ENCODE measurements around the gene ANAPC15. TPM values are rescaled to one million over a fixed set of nuclear protein-coding genes. Genes with fewer than 3 reads are reported as not detected.
A peak's percentile ranks its signal among the peaks of the same experiment; 100 is the strongest.

ANAPC15 gene
- total and polyA plus RNA-seq, 9 of the 15 experiments (the other 6 are each of a cell fraction or from before 2014, with no cell fraction given), result 53.0 to 254 (median 75.7) TPM

GRCh38 chr11:72069787-72070251 lies 42.7 kb downstream of the ANAPC15 start (continued):
- TF ChIP-seq ZNF512 (tag; IDR thresholded peaks at IDR 0.05) (no peak), ZNF707 (CRISPR knock-in tag; conservative IDR thresholded peaks at IDR 0.05) (no peak), POLR2H (tag; IDR thresholded peaks at IDR 0.05; ENCODE audit: low read depth) (no peak), CBFA2T2 (conservative IDR thresholded peaks at IDR 0.05) (no peak), LCOR (CRISPR knock-in tag; IDR thresholded peaks at IDR 0.05) (no peak), HMGXB4 (CRISPR knock-in tag; IDR thresholded peaks at IDR 0.05) (no peak), DMBX1 (CRISPR knock-in tag; IDR thresholded peaks at IDR 0.05; ENCODE audit: borderline replicate concordance) (peak; percentile 45; the same call in 1 of the 2 replicates), JUNB (CRISPR knock-in tag; conservative IDR thresholded peaks at IDR 0.05) (no peak), BRF2 (IDR thresholded peaks at IDR 0.05; ENCODE audit: borderline replicate concordance, insufficient read depth, insufficient read length) (no peak), TFAM (CRISPR knock-in tag; conservative IDR thresholded peaks at IDR 0.05) (no peak), ESRRB (CRISPR knock-in tag; IDR thresholded peaks at IDR 0.05; ENCODE audit: borderline replicate concordance) (no peak), ZNF274 (IDR thresholded peaks at IDR 0.05; ENCODE audit: borderline replicate concordance, low read depth, low read length) (no peak), SIN3A (IDR thresholded peaks at IDR 0.05; ENCODE audit: borderline replicate concordance in 2 of 2, control insufficient read depth in 1 of 2, low read depth in 2 of 2, low read length in 2 of 2) (no peak), U2AF1 (optimal IDR thresholded peaks at IDR 0.05; ENCODE audit: low read depth, low read length) (no peak), ELK1 (CRISPR knock-in tag; IDR thresholded peaks at IDR 0.05) (no peak), ZNF436 (CRISPR knock-in tag; IDR thresholded peaks at IDR 0.05) (no peak), PYGO2 (tag; IDR thresholded peaks at IDR 0.05) (no peak), ZBTB9 (CRISPR knock-in tag; IDR thresholded peaks at IDR 0.05) (peak; percentile 89), RBM14 (IDR thresholded peaks at IDR 0.05; ENCODE audit: borderline replicate concordance, insufficient read depth, low read depth, low read length) (no peak), CREBBP (IDR thresholded peaks at IDR 0.05; ENCODE audit: low read depth, low read length) (no peak), SIRT6 (IDR thresholded peaks at IDR 0.05; ENCODE audit: low read depth, low read length) (no peak), GTF2E2 (tag; IDR thresholded peaks at IDR 0.05) (0 out of 2 replicates have a peak, but pooled peaks have one; percentile 31)
